Fibroblast of villous mesenchyme (primary cell): Measurements from ENCODE around the gene SORCS2. TPM values are rescaled to one million over a fixed set of nuclear protein-coding genes. Genes with fewer than 3 reads are reported as not detected.

Source experiments
- DNase-seq: peaks from one replicate; pipeline ENCODE4 v3.0.0-alpha.2; 2010; ENCODE audit warnings: low read depth
- H3K4me3 ChIP-seq: 2 replicates; pipeline ENCODE4 v1.5.1; 2011; ENCODE audit warnings: low read depth, mild to moderate bottlenecking, low read length
- CTCF ChIP-seq: IDR thresholded peaks from 2 replicates; pipeline ENCODE4 v1.5.1; 2012; ENCODE audit warnings: low read depth, mild to moderate bottlenecking, low read length; ENCODE audit not compliant: insufficient read depth
- total RNA-seq: library from RNA; depleted of rRNA; stranded (reverse); fragments of >200 nt; gene quantifications from 2 replicates; pipeline ENCODE4 v1.2.3, GENCODE V29; 2012

SORCS2 gene
- total RNA-seq, 1 donor: under 0.01 TPM

GRCh38 chr4:7584606-7585159, 392.3 kb downstream of the SORCS2 start:
- H3K4me3 ChIP-seq: no peak overlapping the region
- no peak for TF ChIP-seq CTCF
- peak; percentile 38 for DNase-seq

- no peak overlapping the region for H3K4me3 ChIP-seq
- peak; percentile 6 for DNase-seq
- no peak for TF ChIP-seq CTCF
Measured at GRCh38 chr4:7585768-7586167, 393.4 kb downstream of the SORCS2 start.

- no peak for DNase-seq
- TF ChIP-seq CTCF: no peak
Measured at GRCh38 chr4:7587433-7588405, 395.4 kb downstream of the SORCS2 start.

DNA sequence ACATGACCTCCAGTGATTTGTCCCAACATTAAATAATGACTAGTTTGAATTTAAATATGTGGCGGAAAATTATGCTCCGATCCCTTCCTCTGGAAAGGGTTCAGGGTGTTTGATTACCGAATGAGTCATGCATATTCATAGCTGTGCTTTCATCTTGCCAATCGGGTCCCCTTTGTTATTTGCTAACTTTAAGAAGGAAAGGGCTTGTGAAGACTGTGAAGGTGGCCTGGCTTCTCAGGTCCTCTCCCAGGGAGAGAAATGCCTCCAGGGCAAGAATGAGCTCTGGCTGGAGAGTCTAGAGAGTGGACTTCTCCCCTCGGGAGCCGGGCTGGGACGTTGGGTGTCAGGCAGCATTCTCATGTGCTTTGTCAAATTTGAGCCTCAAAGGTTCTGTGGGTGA, 397.9 kb downstream of the SORCS2 start:
- no peak for TF ChIP-seq CTCF
- DNase-seq: no peak
- no peak overlapping the region for H3K4me3 ChIP-seq

More at GRCh38 chr4:7587433-7588405, 395.4 kb downstream of the SORCS2 start:
- H3K4me3 ChIP-seq: no peak overlapping the region

DNA sequence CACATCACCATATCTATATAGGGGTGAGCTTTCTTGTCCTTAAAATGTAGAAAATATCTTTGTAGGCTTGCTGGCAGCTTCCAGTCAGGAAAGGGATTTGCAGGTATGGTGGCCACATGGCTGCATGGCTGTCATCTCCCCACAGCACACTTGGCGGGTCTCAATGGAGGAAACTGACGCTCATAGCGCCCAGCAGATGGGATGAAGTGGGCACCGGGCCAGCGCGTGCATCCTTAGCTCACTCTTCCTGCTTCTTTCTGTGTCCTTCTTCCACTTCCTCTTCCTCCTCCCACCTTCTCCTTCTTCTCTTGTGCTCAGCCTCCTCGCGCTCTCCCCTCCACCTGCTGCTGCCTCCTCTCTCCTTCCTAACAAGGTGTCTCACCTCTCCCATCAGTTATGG, 398.6 kb downstream of the SORCS2 start:
- no peak overlapping the region for H3K4me3 ChIP-seq
- no peak for TF ChIP-seq CTCF
- no peak for DNase-seq

DNA sequence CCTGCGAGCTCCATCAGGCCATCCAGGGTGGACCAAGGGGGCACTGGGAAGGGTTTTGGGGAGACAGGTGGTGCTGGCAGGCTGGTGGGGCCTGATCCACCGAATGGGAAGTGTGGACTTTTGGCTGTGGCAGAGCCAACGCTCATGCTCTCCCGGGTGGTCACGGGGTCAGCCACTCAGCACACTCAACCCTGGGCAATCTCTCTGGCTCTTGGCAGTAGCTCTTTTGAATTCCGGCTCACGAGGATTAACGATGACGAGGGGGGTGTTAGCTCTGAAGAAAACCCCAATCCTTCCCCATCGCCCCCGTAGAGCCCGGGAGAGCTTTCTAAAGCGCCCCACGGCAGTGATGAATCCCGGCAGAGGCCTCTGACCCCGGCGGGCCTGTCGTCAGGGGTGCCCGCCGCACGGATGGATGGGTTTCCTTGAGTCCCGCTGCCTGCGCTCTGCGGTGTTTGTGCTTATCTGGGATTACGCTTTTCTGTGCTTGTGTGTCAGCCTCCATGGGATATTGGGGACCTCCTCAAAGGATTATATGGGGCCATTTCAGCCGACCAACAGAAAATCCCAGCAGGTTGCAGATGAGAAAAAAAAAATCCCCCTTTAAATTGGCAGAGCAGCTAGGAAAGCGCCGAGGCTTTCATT, 399.2 kb downstream of the SORCS2 start:
- TF ChIP-seq CTCF: no peak
- no peak for DNase-seq
- no peak overlapping the region for H3K4me3 ChIP-seq
